Measurements from ENCODE around the gene HIPK2.

- TF ChIP-seq CTCF (conservative IDR thresholded peaks at IDR 0.05): no peak
- no peak for TF ChIP-seq ZFX (IDR thresholded peaks at IDR 0.05)
Observed at GRCh38 chr7:139730746-139731612, 46.8 kb downstream of the HIPK2 start.
